AG09309 (cell line): Measurements from ENCODE around the gene PNN.
"Not testable (repeated sequence)": the region's sequence is repeated elsewhere in the genome, so short reads cannot be mapped to it uniquely, and the experiment has no call there.

Source experiments
- DNase-seq: peaks from one replicate; pipeline ENCODE4 v3.0.0-alpha.2; 2010; ENCODE audit warnings: low read depth
- H3K4me3 ChIP-seq: 2 replicates; pipeline ENCODE4 v1.5.1; 2011; ENCODE audit warnings: mild to moderate bottlenecking, low read depth, low read length, moderate library complexity; ENCODE audit not compliant: control insufficient read depth
- CTCF ChIP-seq: IDR thresholded peaks from 2 replicates; pipeline ENCODE4 v1.5.1; 2011; ENCODE audit warnings: mild to moderate bottlenecking, low read depth, low read length, inconsistent platforms; ENCODE audit not compliant: insufficient read depth, control insufficient read depth; ENCODE audit errors: missing control alignments

The PNN gene

GRCh38 chr14:39174560-39175444, at the start of gene PNN:
Gene PNN (plus strand): TSS chr14:39175254. CDS start chr14:39175280, 26 bp downstream.
- H3K4me3 ChIP-seq = peak within 1 kb of the TSS; percentile 98
- DNase-seq = peak; percentile 99
- TF ChIP-seq CTCF = no peak

DNA sequence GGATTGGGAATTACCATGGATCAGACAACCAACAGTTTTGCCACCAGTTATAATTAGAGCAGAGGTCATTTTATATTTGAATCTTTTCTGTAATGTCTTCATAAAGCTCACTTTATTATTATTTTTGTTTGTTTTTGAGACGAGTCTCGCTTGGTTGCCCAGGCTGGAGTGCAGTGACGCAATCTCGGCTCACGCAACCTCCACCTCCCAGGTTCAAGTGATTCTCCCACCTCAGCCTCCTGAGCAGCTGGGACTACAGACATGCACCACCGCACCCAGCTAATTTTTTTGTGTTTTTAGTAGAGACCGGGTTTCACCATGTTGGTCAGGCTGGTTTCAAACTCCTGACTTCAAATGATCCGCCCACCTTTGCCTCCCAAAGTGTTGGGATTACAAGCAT, 37.2 kb upstream of the PNN start:
- not testable (repeated sequence) for DNase-seq, H3K4me3 ChIP-seq

DNA sequence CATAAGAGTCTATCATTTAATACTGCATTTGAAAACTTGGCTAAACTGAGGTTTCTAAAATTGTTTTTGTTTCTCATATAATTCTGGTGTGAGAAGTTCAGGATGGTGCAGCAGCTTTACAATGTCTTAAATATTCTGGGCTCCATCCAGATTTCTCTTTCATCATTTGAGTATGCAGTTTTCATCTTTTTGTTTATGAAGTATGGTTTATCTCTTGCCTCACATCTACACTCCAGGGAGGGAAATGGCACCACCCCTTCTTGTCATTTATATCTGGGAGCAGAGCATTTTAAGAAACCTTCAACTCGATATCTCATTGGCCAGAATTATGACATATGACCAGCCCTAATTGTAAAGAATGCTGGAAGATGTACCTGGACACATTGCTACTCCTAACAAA, 36.6 kb upstream of the PNN start:
- no peak overlapping the region for H3K4me3 ChIP-seq
- no peak for TF ChIP-seq CTCF
- no peak for DNase-seq

GRCh38 chr14:39140170-39140569, 34.9 kb upstream of the PNN start:
- no peak for DNase-seq
- no peak for TF ChIP-seq CTCF
- H3K4me3 ChIP-seq = no peak overlapping the region

GRCh38 chr14:39141623-39142022, 33.4 kb upstream of the PNN start:
- DNase-seq, H3K4me3 ChIP-seq: not testable (repeated sequence)

DNA sequence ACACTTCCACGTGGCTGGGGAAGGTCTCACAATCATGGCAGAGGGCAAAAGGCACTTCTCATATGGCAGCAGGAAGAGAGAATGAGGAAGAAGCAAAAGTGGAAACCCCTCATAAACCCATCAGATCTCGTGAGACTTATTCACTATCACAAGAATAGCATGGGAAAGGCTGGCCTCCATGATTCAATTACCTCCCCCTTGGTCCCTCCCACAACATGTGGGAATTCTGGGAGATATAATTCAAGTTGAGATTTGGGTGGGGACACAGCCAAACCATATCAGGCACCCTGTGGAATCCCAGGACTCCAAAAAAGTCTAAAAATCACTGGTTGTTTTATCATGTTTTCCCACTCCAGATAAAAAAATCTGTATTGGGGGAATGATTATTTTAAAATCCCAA, 31.8 kb upstream of the PNN start:
- not testable (repeated sequence) for DNase-seq, H3K4me3 ChIP-seq

DNA sequence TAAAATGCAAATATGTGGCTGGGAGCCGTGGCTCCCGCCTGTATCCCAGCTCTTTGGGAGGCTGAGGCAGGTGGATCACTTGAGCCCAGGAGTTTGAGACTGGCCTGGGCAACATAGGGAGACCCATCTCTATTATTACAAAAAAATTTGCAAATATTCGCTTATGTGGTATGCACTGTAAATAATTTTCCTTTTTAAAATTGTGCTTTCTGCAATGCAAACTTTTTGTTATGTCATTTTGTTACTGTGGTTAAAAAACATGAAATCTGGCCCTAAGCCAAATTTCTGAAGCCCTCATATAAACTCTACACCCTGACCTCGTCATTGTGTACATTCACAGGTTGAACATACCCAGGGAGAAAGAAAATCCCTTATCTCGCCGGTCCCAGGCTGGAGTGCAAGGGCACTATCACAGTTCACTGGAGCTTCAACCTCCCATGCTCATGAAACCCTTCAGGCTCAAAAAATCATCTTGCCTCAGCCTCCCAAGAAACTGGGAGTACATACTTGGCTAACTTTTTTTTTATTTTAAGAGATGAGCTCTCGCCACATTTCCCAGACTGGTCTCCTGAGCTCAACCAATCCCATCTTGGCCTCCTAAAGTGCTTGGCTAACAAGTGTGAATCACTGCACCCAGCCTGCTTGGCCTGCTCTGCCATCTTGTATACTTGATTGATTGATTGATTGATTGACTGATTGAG, 29.6 kb upstream of the PNN start:
- H3K4me3 ChIP-seq = no peak overlapping the region
- DNase-seq = no peak
- TF ChIP-seq CTCF = no peak

DNA sequence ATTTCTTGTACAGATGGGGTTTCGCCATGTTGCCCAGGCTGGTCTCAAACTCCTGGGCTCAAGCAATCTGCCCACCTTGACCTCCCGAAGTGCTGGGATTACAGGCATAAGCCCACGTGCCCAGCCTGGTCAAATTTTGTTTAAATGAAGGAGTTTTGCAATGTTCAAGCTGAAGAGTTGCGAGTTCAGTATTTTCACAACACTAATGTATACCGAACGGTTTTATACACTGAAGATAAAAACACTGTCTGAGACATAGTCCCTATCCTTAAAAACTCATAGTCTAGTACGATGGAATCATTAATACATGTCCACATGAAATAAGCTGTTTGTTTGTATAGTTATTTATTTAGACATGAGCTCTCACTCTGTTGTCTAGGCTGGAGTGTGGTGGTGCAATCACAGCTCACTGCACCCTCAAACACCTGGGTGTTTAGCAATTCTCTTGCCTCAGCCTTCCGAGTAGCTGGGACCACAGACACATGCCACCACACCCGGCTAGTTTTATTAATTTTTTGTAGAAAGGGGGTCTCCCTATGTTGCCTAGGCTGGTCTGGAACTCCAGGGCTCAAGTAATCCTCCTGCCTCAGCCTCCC, 20.4 kb upstream of the PNN start:
- DNase-seq = no peak
- no peak for TF ChIP-seq CTCF

More for the DNA sequence above, 20.4 kb upstream of the PNN start:
- no peak overlapping the region for H3K4me3 ChIP-seq
